ELR (cell line): ENCODE results near the gene ATM.
A peak's percentile ranks its signal among the peaks of the same experiment; 100 is the strongest.

Source experiments
- DNase-seq: peaks from one replicate; pipeline ENCODE4 v3.0.0-alpha.2; 2015; ENCODE audit warnings: low read depth

Gene ATM

DNA sequence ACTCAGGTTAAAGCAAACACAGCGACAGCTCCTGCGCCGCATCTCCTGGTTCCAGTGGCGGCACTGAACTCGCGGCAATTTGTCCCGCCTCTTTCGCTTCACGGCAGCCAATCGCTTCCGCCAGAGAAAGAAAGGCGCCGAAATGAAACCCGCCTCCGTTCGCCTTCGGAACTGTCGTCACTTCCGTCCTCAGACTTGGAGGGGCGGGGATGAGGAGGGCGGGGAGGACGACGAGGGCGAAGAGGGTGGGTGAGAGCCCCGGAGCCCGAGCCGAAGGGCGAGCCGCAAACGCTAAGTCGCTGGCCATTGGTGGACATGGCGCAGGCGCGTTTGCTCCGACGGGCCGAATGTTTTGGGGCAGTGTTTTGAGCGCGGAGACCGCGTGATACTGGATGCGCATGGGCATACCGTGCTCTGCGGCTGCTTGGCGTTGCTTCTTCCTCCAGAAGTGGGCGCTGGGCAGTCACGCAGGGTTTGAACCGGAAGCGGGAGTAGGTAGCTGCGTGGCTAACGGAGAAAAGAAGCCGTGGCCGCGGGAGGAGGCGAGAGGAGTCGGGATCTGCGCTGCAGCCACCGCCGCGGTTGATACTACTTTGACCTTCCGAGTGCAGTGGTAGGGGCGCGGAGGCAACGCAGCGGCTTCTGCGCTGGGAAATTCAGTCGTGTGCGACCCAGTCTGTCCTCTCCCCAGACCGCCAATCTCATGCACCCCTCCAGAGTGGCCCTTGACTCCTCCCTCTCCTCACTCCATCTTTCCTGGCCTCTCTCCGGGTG is at the start of gene ATM, which contains the start of gene NPAT:
Gene ATM (plus strand): TSS at position 494 of the 774 bp plus-strand sequence. CDS start 4,558 bp downstream, outside the sequence.
Gene NPAT (minus strand): TSS at position 65 of the 774 bp plus-strand sequence. CDS start 102 bp downstream, outside the sequence.
- DNase-seq = peak; percentile 99

GRCh38 chr11:108177570-108177969 is 45.3 kb upstream of the ATM start:
- DNase-seq = no peak

DNA sequence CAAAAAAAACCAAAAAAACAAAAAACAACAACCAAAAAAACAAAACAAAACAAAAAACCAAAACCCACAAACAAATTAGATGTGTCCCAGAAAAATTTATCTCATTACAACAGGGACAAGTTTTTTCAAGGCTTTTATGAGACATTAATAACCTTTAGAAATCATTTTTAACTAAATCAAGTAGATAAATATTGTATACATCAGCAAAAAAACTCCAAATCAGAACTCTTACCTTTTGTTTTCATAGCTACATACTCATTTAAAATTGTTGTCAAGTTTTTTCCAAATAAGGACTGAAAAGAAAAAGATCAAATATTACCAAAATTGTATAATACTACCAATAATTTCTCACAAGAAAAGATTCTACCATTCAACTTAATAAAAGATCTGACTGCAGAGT is 29.1 kb upstream of the ATM start:
- DNase-seq = no peak

DNA sequence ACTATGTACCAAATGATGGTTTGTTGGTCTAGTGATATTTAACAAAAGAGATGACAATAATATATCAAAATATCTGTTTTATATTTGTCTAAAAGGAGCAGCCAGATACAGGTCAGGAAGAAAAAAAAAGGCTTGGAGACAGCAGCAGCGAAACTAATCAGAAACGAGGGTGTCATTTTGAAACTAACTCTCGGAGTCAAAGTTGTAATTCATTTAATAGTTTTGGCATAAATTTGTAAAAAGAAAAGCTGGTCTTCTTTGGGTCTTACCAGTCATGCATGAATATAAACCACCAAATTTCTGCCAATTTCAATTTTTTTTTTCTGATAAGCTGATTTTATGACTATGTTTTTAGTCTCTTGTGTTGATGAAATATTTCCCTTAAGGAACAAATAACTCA is 26.0 kb upstream of the ATM start:
- DNase-seq = no peak

DNA sequence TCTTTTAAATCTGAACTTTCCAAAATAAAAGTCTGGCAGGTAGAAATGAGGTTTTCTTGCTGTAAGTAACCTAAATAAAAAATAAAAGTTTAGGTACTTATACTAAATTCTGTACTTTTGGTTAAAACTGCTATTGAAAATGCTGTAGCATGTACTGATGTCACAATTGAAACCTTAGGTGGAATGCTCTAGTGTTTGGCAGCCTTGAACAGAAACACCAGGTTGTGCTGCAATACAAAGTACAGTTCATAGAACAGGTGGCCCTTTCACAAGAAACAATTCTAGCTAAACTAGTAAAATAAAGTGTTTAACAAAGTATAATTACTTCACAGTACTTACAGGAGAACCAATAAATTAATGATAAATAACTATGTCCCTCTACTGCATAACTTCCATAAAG is 25.5 kb upstream of the ATM start:
- no peak for DNase-seq

DNA sequence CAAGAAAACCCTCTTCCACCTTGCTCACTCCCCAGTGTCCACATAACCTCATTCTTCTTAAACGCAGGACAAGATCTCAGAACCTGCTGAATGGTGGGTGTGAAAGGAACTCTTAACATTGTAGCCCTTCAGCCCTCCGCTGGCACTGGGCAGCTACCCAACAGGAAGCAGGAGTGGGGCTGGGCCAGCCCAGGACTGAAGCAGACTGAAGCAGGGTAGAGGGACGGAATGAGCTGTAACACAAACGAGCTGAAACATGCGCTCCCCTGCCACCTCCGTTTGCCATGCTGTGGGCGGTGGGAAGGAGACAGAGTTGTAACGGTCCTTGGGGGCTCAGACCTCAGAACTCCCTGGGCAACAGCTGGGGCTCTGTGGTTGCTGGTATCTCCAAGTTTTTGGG is 24.0 kb upstream of the ATM start:
- DNase-seq = no peak

GRCh38 chr11:108199446-108200321 is 23.2 kb upstream of the ATM start:
- peak; percentile 32 for DNase-seq

DNA sequence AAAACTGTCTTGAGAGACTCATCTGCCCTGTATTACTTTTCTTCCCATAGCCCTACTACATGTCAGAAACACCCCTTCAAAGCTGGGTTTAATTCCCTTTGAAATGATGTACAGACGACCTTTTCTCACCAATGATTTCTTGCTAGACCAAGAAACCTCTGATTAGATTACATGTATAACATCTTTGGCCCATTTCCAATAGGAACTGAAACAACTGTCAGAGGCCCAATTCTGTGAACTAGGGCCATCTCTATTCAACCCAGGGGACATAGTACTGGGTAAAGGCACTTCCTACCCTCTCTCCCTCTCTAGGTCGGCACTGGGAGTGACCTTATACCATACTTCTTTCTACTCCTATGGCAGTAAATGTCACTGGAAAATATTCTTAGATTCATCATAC is 19.8 kb upstream of the ATM start:
- no peak for DNase-seq

DNA sequence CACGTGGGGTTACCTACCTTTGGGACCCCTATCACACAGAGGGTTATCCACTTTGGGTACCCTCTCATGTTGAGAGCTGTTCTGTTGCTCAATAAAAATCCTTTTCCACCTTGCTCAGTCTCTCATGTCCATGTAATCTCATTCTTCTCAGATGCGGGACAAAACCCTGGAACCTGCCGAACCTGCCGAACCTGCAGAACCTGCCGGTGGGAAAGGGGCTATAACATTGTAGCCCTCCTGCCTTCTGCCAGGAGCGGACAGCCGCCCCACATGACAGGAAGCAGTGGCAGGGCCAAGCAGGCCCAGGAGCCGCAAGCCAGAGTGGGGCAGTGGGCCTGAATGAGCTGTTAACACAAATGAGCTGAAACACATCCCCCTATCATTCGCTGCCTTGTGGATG is 18.5 kb upstream of the ATM start:
- DNase-seq = no peak

DNA sequence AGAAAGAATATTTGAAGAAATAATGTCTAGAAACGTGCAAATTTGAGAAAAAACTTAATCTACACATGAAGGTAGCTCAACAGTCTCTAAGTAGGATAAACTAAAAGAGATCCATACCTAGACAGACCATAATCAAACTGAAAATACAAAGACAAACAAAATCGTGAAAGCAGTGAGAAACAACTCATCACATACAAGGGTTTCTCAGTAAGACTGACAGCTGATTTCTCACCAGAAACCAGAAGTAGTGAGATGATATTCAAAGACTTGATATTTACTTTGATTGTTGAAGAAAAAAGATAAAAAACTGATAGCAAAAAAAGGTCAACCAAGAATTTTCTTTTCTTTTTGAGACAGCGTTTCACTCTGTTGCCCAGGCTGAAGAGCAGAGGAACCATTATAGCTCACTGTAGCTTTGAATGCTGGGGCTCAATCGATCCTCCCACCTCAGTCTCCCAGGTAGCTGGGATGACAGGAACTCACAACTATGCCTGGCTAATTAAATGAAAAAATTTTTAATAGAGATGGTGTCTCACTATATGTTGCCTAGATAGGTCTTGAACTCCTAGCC is 17.9 kb upstream of the ATM start:
- no peak for DNase-seq

GRCh38 chr11:108206171-108206570 is 16.7 kb upstream of the ATM start:
- no peak for DNase-seq

DNA sequence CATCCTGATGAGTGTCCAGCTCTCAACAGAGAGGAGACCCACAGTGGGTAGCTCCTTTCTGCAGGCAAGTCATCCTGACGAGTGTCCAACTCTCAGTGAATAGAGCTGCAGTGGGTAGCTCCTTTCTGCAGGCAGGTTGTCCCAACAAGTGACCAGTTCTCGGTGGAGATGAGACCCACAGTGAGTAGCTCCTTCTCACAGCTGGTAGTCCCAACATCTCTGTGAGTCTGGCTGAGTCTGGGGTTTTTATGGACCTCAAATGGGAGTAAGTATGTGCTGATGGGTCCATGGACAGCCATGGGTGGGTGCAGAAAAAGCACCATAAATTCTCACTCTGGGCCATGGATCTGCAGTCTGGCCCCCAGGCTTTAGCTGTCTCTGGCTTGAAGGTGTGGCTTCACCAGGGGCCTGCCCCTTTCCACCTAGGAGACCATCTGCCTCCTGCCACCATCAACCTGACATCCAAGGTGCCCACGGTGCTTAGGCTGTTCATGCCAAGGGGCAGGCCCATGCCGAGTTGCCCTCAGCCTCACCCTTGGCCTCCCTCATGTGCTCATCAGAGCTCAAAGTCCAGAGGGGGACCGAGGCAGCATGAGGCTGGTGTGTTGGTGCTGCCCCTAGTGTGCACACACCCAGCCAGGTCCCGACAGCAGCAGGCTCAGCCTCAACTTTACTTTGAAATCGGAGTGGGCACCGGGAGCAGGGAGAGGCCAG is 15.7 kb upstream of the ATM start:
- no peak for DNase-seq

- no peak for DNase-seq
Observed at GRCh38 chr11:108207683-108208060, 15.2 kb upstream of the ATM start.

- DNase-seq = no peak
Observed at GRCh38 chr11:108210441-108210840, 12.4 kb upstream of the ATM start.

- no peak for DNase-seq
Observed at GRCh38 chr11:108213784-108214183, 9.1 kb upstream of the ATM start.

- no peak for DNase-seq
Observed at GRCh38 chr11:108216988-108217387, 5.9 kb upstream of the ATM start.

DNA sequence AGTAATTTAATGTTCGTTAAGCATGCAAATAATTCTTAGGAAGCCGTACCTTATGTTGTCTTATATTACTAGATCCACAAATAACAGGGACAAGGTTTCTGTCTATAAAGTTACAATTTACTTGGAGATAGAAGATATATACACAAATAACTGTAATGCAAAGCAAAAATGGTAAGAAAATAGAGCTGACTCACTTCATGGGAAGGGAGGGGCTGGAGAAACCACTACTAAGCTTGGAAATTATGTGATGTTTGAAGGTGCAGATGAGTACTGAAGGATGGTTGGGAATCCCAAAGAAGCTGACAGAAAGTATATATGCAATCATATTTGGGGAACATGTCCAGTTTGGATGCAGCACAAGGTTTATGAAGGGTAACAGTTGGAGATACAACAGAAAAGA is 4.4 kb upstream of the ATM start:
- peak; percentile 27 for DNase-seq

GRCh38 chr11:108218912-108219783 is 3.7 kb upstream of the ATM start:
- DNase-seq = no peak

DNA sequence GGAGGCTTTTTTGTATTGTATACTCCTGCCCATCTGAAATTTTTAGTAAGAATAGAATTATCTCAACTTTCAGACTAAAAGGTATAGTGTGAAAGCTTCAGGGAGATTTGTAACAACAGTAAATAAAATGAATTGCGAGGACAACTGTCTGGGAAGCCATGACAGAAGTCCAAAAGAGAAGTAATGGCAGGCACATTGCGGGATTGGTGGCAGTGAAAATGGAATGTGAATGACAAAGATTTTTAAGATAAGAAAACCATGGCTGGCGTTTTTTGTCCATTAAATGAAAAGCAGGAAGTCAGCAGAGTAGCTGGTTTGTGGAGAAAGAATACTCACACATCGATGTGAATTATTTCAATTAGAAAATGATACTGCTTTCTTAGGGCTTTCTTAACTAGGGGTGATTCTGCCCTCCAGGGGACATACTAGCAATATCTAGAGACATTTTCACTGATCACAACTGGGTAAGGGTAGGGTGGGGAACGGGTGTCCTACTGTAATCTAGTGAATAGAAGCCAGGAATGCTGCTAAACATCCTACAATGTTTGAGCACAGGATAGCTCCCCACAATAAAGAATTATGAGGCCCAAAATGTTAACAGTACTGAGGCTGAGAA is 2.0 kb upstream of the ATM start:
- peak; percentile 19 for DNase-seq

GRCh38 chr11:108221371-108221770 is 1.5 kb upstream of the ATM start:
- DNase-seq = peak; percentile 36
